PC-9 (cell line): ENCODE measurements around the gene ZBTB7C. TPM values are rescaled to one million over a fixed set of nuclear protein-coding genes. Genes with fewer than 3 reads are reported as not detected.
A peak's percentile ranks its signal among the peaks of the same experiment; 100 is the strongest.

Experiments used
- BruUV-seq: library from RNA; stranded (reverse); fragments of 400-500 nt; replicated peaks from 2 replicates; lab custom pipeline; 2021; lab: Mats Ljungman, UMichigan
- CTCF ChIA-PET: fragments of 300-600 bp; sonication (Branson Sonifier 250); formaldehyde crosslinking; loops from one replicate; lab custom pipeline; 2022; ENCODE audit warnings: antibody characterized with exemption; lab: Charles Lee
- POLR2A ChIA-PET: fragments of 300-600 bp; sonication (Branson Sonifier 250); formaldehyde crosslinking; loops from one replicate; lab custom pipeline; 2022; ENCODE audit warnings: antibody characterized with exemption; ENCODE audit not compliant: unreplicated experiment; lab: Charles Lee
- DNase-seq, 2 experiments: peaks; one replicate each; pipeline versions ENCODE4 v3.0.0 to v3.0.0-alpha.2; 2015 to 2022; ENCODE audit warnings: mixed read lengths in 1 of 2
- H2AFZ ChIP-seq: fragments of 200-600 bp; sonication (generic); 2 replicates; pipeline ENCODE4 v1.8.1; 2017; ENCODE audit warnings: antibody characterized with exemption
- H3F3A ChIP-seq: fragments of 200-600 bp; sonication (generic); 2 replicates; pipeline ENCODE4 v1.8.1; 2017; ENCODE audit warnings: antibody characterized with exemption, mild to moderate bottlenecking, low read depth; ENCODE audit not compliant: insufficient read depth
- H3K27ac ChIP-seq: fragments of 200-600 bp; sonication (generic); 2 replicates; pipeline ENCODE4 v1.6.1; 2016; ENCODE audit warnings: mixed run types
- H3K27me3 ChIP-seq: fragments of 200-600 bp; sonication (generic); 2 replicates; pipeline ENCODE4 v1.6.1; 2016; ENCODE audit warnings: low read depth, mixed run types; ENCODE audit not compliant: insufficient read depth
- H3K36me3 ChIP-seq: fragments of 200-600 bp; sonication (generic); 2 replicates; pipeline ENCODE4 v1.6.1; 2016; ENCODE audit warnings: low read depth, mixed run types
- H3K4me1 ChIP-seq: fragments of 200-600 bp; sonication (generic); replicated peaks from 2 replicates; pipeline ENCODE4 v1.6.1; 2016; ENCODE audit warnings: mixed run types; ENCODE audit not compliant: insufficient read depth
- H3K4me2 ChIP-seq: fragments of 200-600 bp; sonication (generic); 2 replicates; pipeline ENCODE4 v1.6.1; 2017; ENCODE audit warnings: mixed run types
- H3K4me3 ChIP-seq: fragments of 200-600 bp; sonication (generic); 2 replicates; pipeline ENCODE4 v1.6.1; 2016; ENCODE audit warnings: mixed run types
- H3K79me2 ChIP-seq: fragments of 200-600 bp; sonication (generic); 2 replicates; pipeline ENCODE4 v1.6.1; 2017; ENCODE audit warnings: low read depth, mixed run types
- H3K9me2 ChIP-seq: fragments of 200-600 bp; sonication (generic); 2 replicates; pipeline ENCODE4 v1.8.1; 2017; ENCODE audit warnings: mild to moderate bottlenecking; ENCODE audit not compliant: insufficient read depth
- H3K9me3 ChIP-seq: fragments of 200-600 bp; sonication (generic); 2 replicates; pipeline ENCODE4 v1.8.1; 2016; ENCODE audit warnings: low read depth; ENCODE audit not compliant: insufficient read depth
- H4K20me1 ChIP-seq: fragments of 200-600 bp; sonication (generic); 2 replicates; pipeline ENCODE4 v1.8.1; 2017; ENCODE audit not compliant: insufficient read depth
- CTCF ChIP-seq: fragments of 200-600 bp; sonication (generic); conservative IDR thresholded peaks from 2 replicates; pipeline ENCODE4 v1.6.1; 2017; ENCODE audit warnings: mixed run types, antibody characterized with exemption, mild to moderate bottlenecking, moderate library complexity
- EZH2 ChIP-seq: fragments of 200-600 bp; sonication (generic); IDR thresholded peaks from 2 replicates; pipeline ENCODE4 v1.8.0; 2017; ENCODE audit warnings: antibody characterized with exemption, low read depth
- intact Hi-C: fragments of 100-400 bp; cut with micrococcal nuclease; formaldehyde crosslinking; loops from one replicate; pipeline ENCODE4 v1.10.0; 2022; ENCODE audit not compliant: unreplicated experiment
- total RNA-seq: library from RNA; stranded (reverse); gene quantifications from 2 replicates; pipeline ENCODE4 v1.2.3, GENCODE V29; 2021

Gene ZBTB7C
- total RNA-seq, 1 experiment from 2014 or later: not detected

GRCh38 chr18:48134609-48135008 lies 274.6 kb downstream of the ZBTB7C start:
- no peak overlapping the region for H3K4me3 ChIP-seq
- intact Hi-C loops: no loop called here
- H3K27ac ChIP-seq: no peak overlapping the region
- ChIA-PET POLR2A (no interaction called here), CTCF (no interaction called here)
- H3K9me2 ChIP-seq: no peaks in the 10 kb centered on the region; the same call in 1 of the 2 replicates
- peaks cover 52% of the 10 kb centered on the region for H3K4me1 ChIP-seq
- H3K4me2 ChIP-seq: peak overlapping the region; percentile 60; the same call in 1 of the 2 replicates
- H3K36me3 ChIP-seq: no peaks in the 10 kb centered on the region
- no peaks in the 10 kb centered on the region for H4K20me1 ChIP-seq
- H3K27me3 ChIP-seq: no peaks in the 10 kb centered on the region; the same call in 1 of the 2 replicates
- TF ChIP-seq CTCF: no peak
- no peak for TF ChIP-seq EZH2
- H3K79me2 ChIP-seq: no peaks in the 10 kb centered on the region
- no peak for DNase-seq
- peaks cover 25% of the 10 kb centered on the region for H3F3A ChIP-seq
- H3K9me3 ChIP-seq: no peaks in the 10 kb centered on the region
- no TSS peak for BruUV-seq
- no peak overlapping the region for H2AFZ ChIP-seq

GRCh38 chr18:48133671-48134251 lies 275.4 kb downstream of the ZBTB7C start:
- H3K4me3 ChIP-seq: no peak overlapping the region
- peaks cover 22% of the 10 kb centered on the region for H3F3A ChIP-seq
- no peak overlapping the region for H2AFZ ChIP-seq
- no peaks in the 10 kb centered on the region; the same call in 1 of the 2 replicates for H3K9me2 ChIP-seq
- H4K20me1 ChIP-seq: no peaks in the 10 kb centered on the region
- DNase-seq: peak; percentile 66 to 96
- ChIA-PET POLR2A (interaction anchor here (0.6 kb wide), 1 partner anchor 130 kb away, joined by 5 read pairs; no protein-coding TSS in a partner anchor), CTCF (interaction anchor here (0.7 kb wide), 1 partner anchor 221 kb away, joined by 7 read pairs; no protein-coding TSS in a partner anchor)
- no peaks in the 10 kb centered on the region for H3K79me2 ChIP-seq
- TF ChIP-seq CTCF: no peak
- no peak for TF ChIP-seq EZH2
- peak overlapping the region; percentile 50 for H3K27ac ChIP-seq
- H3K9me3 ChIP-seq: no peaks in the 10 kb centered on the region
- H3K4me2 ChIP-seq: peak overlapping the region; percentile 60
- no peaks in the 10 kb centered on the region; the same call in 1 of the 2 replicates for H3K27me3 ChIP-seq
- intact Hi-C loops: no loop called here
- BruUV-seq: no TSS peak
- peaks cover 44% of the 10 kb centered on the region for H3K4me1 ChIP-seq
- no peaks in the 10 kb centered on the region for H3K36me3 ChIP-seq

- intact Hi-C loops: no loop called here
- H3K27ac ChIP-seq: peak overlapping the region; percentile 50
- H4K20me1 ChIP-seq: no peaks in the 10 kb centered on the region
- no peak overlapping the region for H3K4me3 ChIP-seq
- H3K9me3 ChIP-seq: no peaks in the 10 kb centered on the region
- peak overlapping the region; percentile 60 for H3K4me2 ChIP-seq
- ChIA-PET CTCF (interaction anchor here (0.7 kb wide), 1 partner anchor 220 kb away, joined by 7 read pairs; no protein-coding TSS in a partner anchor), POLR2A (interaction anchor here (0.7 kb wide), 1 partner anchor 354 kb away, joined by 3 read pairs; no protein-coding TSS in a partner anchor)
- H3K27me3 ChIP-seq: no peaks in the 10 kb centered on the region; the same call in 1 of the 2 replicates
- no peak overlapping the region for H2AFZ ChIP-seq
- no peaks in the 10 kb centered on the region for H3K36me3 ChIP-seq
- H3K4me1 ChIP-seq: peaks cover 36% of the 10 kb centered on the region
- no peaks in the 10 kb centered on the region; the same call in 1 of the 2 replicates for H3K9me2 ChIP-seq
- DNase-seq: peak in 1 of 2 experiments; percentile 73
- no peak for TF ChIP-seq CTCF
- no peak for TF ChIP-seq EZH2
- peaks cover 21% of the 10 kb centered on the region for H3F3A ChIP-seq
- no peaks in the 10 kb centered on the region for H3K79me2 ChIP-seq
- no TSS peak for BruUV-seq
Observed at GRCh38 chr18:48132797-48133655, 276.2 kb downstream of the ZBTB7C start.
